ENCODE measurements around the gene RFX2.
A peak's percentile ranks its signal among the peaks of the same experiment; 100 is the strongest.
"Not testable (repeated sequence)": the region's sequence is repeated elsewhere in the genome, so short reads cannot be mapped to it uniquely, and the experiment has no call there.

RFX2 gene

DNA sequence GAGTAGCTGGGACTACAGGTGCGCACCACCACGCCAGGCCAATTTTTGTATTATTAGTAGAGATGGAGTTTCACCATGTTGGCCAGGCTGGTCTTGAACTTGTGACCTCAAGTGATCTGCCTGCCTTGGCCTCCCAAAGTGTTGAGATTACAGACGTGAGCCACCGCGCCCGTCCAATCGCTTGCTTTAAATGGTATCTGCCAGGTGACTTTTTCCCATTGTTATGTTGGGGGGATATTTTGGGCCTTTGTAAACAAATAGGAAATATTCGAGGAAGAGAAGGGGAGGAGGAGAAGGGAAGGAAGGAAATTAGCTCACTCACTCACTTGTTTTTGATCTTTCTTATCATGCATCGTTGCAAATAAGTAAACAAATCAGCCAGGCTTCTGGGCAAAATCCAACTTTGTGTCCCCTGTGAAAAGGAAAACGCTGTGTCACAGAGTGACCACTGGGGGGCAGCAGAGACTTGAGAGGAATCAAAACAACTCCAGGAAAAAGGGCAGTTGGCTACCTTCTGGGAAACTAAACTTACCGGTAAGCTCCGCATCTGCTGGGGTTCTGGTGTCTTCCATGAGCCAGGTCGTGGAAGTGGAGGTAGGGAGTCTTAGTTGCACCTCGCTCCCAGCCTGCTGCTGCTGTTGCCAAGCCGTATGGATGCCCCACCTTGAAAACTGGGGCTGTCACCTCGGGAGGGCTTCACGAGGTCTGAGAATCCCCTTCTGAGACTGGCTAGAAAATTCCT lies 123.1 kb downstream of the RFX2 start:
- DNase-seq, result peak; percentile 66

GRCh38 chr19:5985837-5986236 lies 124.5 kb downstream of the RFX2 start:
- not testable (repeated sequence) for DNase-seq

- DNase-seq, result no peak
These were observed 125.1 kb downstream of the RFX2 start for GRCh38 chr19:5985098-5985783.

GRCh38 chr19:5984600-5984999 lies 125.7 kb downstream of the RFX2 start:
- no peak for DNase-seq

GRCh38 chr19:5983367-5983955 lies 126.8 kb downstream of the RFX2 start:
- DNase-seq, result no peak

DNA sequence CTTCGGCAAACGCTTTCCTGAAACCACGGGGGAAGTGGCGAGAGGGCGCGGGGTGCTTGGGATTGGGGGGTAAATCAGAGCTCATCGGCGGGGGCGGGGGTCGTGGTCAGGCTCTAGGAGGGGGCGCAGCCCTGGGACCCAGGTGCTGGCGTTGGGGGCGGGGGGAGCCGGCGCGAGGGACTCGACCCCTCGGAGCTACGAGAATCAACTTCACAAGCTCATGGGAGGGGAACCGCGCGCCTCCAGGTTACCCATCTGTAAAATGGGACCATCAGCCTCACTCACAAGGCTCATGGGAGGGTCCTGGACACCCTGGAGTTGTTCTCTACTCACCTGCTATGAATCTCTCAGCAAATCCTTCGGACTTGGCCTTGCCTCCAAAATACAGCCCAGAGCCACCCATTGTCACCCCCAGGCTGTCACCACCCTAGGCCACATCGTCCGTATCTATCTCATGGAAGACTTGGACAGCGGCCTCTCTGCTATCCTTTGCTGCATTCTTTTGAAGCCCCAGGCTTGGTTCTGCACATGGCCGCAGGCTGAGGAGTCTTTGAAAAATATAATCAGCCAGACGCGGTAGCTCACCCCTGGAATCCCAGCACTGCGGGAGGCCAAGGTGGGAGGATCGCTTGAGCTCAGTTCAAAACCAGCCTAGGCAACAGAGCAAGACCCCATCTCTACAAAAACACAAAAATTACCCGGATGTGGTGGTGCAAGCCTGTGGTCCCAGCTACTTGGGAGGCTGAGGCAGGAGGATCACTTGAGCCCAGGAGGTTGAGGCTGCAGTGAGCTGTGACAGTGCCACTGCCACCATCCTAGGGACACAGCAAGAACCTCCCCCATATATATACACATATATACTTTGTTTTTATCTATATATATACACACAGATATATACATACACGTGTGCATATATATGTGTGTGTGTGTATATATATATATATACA lies 131.4 kb downstream of the RFX2 start:
- DNase-seq, result no peak

DNA sequence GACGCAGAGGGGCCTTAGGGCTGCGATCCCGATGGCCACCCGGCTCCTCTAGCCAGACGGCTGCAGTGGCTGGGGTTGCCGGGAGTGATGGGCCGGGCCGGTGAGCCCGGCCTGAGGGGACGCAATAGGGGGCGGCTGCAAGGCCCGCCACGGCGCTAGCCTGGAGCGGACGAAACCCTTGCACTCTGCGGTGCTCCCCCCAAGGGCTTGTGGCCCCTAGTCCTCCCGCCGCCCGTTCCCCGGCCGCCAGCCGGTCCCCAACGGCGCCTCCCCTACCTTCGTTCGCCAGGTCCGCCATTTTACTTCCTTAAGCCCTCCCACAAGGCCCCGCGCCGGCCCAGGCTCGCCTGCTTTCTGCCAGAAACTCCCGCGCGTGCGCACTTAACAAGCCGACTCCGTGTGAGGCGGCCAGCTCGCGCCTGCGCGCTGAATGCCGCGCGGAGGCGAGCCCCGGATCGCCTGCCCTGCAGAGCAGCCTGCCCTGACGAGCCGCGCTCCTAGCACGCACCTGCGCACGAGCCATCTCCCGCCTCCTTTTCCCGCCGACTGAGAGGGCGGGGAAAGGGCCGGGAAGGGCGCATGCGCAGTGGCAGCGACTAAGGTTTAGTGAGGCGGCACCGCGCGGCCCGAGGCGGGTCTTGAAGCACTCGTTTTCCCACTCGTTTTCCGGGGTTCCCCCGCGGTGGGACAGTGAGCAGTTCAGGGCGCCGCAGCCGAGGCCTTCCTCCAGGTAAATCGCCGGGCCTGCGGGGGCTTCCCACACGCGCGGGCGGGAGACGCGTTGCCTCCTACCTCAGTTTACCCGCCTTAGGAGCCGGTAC lies 132.3 kb downstream of the RFX2 start, which contains the start of gene RANBP3:
Gene RANBP3 (minus strand): TSS at position 356 of the 821 bp plus-strand sequence. CDS start 58 bp downstream, at position 298.
- peak; percentile 99 for DNase-seq

GRCh38 chr19:5977222-5977784 lies 133.0 kb downstream of the RFX2 start:
- no peak for DNase-seq

- DNase-seq, result no peak
These were observed 133.5 kb downstream of the RFX2 start for GRCh38 chr19:5976768-5977167.

DNA sequence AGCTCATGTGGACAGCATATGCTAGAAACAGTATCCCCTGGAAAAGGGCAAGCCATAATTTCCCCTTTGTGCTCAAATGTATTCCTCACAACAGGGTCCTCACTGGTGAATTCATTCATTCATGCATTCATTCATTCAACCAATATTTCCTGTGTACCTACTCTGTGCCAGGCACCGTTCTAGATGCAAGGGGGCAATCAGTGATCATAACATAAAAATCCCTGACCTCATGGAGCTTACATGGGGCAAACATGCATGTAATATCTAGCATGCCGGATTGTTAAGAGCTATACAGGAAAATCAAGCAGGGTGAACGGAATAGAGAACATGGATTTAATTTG lies 134.9 kb downstream of the RFX2 start:
- DNase-seq, result no peak

DNA sequence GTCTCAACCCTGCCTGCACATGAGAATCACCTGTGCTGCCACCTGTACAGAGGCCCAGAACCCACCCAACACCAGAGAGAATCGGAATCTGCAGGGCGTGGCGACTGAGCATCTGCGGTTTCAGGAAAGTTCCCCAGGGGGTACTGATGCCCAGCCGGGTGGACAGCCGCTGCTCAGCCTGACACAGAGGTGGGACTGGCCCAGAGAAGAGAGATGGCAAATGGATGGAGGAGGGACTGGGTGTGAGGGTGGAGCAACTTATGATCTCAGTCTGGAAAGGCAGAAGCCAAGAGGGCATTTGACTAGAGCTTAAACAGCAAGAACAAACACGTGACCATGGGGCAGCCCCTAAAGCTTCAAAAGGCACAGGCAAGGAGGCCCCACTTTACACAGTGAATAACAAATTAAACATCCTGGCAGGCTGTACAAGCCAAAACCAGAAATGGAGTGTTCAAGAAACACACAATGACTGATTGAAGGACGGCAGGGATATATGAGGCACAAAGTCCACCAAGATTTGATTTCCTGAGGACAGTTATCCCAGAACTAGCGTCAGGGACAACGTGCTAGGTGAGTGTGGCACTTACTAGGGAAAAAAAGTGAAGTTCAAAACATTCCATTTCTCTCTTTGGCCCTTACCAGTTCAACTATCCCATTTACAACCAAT lies 135.4 kb downstream of the RFX2 start:
- DNase-seq, result no peak

DNA sequence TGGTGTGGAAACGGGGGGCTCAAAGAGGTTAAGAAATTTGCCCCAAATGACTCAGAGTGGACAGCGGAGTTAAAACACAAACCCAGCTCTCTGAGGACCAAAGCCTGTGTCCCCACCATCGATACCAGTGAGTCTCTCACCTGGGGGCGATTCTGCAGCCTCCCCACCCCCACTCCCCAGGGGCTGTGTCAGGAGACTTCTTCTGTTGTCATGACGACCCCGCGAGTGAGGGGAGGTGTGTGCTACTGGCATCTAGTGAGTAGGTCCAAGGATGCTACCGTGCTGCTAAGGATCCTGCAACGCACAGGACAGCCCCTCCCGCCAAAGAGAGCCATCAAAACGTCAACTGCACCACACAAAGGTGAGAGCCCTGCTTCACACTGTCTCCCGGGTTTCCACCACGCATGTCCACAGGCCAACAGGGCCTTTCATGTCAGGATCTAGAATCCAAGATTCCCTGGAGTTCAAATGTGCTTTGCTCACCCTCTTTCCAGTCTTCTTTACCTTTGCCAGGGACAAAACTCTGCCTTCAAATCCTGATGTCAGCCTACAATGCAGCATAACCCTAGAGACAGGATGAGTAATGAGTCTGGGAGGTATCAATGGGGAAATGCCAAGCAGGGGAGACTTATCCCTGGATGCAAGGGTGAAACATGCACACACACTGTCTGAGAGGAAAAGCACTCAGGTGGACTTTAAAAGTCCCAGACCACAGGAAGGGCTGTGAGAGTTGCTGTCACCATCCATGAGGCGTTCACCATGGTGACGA lies 136.2 kb downstream of the RFX2 start:
- DNase-seq, result no peak

GRCh38 chr19:5973376-5973775 lies 136.9 kb downstream of the RFX2 start:
- no peak for DNase-seq

DNA sequence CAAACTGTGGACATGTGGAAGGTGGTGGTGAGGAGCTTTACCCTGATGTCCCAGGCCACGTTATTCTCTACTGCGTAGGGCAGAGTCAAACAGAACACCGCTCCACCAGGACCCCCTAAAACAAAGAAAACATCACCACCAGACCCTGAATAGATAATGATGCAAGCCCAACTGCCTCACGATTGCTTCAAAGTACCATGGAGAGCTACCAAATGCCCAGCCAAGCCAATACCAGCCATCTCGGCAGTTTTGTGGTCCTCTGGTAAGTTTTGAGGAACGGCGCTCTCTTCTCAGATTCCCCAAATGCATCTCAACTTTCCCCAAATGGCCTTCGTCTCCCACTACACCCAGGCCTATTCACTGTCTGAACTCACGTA lies 138.0 kb downstream of the RFX2 start:
- DNase-seq, result no peak

DNA sequence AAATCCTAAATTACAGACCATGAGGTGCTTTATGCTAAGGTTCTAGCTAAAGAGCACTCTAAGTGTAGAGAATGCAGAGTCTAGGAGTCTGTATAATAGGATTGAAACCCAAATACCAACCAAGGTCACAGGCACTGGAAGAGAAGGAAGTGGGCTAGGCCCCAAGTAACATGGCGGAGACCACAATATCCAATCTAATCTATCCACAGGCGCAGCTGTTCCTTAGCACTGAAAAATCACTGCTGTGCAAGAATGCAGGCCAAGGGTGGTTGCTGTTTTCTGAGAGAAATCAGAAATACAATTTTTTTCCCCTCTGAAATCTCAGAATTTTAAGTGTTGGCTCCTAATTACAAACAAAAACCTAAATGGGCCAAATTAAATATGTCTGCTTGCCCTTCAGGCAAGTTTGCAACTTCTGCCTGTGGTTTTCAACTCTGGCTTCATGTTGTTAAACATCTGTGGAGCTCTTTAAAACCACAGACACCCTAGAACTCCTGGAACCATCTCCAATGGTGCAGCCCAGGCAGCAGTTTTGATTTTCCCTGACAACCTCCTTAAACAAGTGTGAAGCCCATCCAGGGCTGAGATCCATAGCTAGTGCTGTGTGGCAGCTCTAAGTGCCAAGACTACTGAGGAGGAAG lies 138.5 kb downstream of the RFX2 start:
- no peak for DNase-seq

DNA sequence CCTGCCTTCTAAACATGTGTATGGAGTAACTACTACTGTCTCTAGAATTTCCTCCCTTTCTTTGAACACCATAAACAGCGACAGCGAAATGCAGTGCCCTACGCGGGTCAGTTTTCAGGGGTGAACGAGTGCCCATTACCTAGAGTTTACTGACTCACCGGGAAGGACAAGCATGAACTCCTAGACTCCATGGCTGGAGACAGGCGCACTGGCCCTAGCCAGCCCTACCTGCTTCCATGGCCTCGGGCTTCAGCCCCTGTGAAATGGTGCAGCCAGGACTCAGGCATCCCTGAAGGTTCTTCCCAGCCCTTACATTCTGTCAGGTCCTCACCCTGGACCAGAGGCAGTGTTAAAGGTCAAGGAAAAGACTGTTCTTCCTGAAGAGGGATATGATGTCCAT lies 140.8 kb downstream of the RFX2 start:
- DNase-seq, result no peak

GRCh38 chr19:5968431-5969373 lies 141.6 kb downstream of the RFX2 start:
- DNase-seq, result no peak

GRCh38 chr19:5967994-5968430 lies 142.3 kb downstream of the RFX2 start:
- DNase-seq, result no peak

DNA sequence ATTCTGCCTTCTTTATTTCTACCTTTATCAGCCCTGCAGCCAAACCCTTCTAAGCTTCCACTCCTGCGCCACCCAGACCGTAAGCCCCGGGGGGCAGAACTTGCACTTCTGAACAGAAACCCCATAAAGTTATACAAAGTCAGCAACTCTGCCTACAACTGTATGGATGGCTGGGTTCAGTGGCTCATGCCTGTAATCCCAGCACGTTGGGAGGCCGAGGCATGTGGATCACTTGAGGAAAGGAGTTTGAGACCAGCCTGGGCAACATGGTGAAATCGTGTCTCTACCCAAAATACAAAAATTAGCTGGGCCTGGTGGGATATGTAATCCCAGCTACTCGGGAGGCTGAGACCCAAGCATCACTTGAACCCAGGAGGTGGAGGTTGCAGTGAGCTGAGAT lies 142.7 kb downstream of the RFX2 start:
- DNase-seq, result no peak

Measured in NCI-H2171 (cell line).